MM.1S (cell line): Measurements from ENCODE around the gene NPAS4.

Experiments used
- EZH2 ChIP-seq: fragments of 300-600 bp; sonication (generic); optimal IDR thresholded peaks from 2 replicates; pipeline ENCODE3; 2017; ENCODE audit warnings: low read depth, mild to moderate bottlenecking, antibody characterized with exemption, low read length, mixed read lengths
- EZH2phosphoT487 ChIP-seq: fragments of 300-600 bp; sonication (generic); IDR thresholded peaks from 2 replicates; pipeline ENCODE4 v1.6.1; 2018; ENCODE audit warnings: antibody characterized with exemption, low read length
- TF ChIP-seq, protein P1 (sequence below): fragments of 300-600 bp; sonication (generic); IDR thresholded peaks from 2 replicates; pipeline ENCODE4 v1.5.1; 2016; ENCODE audit warnings: antibody characterized with exemption, low read length, mixed read lengths

DNA sequence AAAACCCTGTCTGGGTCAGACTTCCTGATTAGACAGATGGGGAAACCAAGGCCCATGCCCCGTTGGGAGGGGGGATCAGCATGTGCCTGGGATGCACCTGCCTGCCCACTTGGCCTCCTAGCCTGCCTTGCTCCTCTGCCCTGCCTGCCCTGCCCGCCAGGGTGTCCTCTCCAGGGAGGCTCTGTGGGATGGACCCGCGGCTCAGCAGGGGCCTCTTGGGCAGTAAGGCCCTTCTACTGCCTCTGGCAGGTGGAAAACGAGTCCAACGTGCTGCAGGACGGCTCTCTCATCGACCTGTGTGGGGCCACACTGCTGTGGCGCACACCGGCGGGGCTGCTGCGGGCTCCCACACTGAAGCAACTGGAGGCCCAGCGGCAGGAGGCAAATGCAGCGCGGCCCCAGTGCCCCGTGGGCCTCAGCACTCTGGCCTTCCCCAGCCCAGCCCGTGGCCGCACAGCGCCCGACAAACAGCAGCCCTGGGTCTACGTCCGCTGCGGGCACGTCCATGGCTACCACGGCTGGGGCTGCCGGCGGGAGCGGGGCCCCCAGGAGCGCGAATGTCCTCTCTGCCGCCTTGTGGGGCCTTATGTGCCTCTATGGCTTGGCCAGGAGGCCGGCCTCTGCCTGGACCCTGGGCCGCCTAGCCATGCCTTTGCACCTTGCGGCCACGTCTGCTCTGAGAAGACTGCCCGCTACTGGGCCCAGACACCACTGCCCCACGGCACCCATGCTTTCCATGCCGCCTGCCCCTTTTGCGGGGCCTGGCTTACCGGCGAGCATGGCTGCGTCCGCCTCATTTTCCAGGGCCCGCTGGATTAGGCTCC is 54.7 kb downstream of the NPAS4 start:
- TF ChIP-seq, protein P1, sequence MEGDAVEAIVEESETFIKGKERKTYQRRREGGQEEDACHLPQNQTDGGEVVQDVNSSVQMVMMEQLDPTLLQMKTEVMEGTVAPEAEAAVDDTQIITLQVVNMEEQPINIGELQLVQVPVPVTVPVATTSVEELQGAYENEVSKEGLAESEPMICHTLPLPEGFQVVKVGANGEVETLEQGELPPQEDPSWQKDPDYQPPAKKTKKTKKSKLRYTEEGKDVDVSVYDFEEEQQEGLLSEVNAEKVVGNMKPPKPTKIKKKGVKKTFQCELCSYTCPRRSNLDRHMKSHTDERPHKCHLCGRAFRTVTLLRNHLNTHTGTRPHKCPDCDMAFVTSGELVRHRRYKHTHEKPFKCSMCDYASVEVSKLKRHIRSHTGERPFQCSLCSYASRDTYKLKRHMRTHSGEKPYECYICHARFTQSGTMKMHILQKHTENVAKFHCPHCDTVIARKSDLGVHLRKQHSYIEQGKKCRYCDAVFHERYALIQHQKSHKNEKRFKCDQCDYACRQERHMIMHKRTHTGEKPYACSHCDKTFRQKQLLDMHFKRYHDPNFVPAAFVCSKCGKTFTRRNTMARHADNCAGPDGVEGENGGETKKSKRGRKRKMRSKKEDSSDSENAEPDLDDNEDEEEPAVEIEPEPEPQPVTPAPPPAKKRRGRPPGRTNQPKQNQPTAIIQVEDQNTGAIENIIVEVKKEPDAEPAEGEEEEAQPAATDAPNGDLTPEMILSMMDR = no peak
- TF ChIP-seq EZH2 (no peak), EZH2phosphoT487 (no peak)
